Keratinocyte (primary cell): Measurements from ENCODE around the gene TUFT1. TPM values are rescaled to one million over a fixed set of nuclear protein-coding genes. Genes with fewer than 3 reads are reported as not detected.

ENCODE experiments used
- DNase-seq: peaks from one replicate; pipeline ENCODE4 v3.0.0-alpha.2; 2011; ENCODE audit warnings: low read depth, missing footprints, low spot score
- FAIRE-seq: peaks from 2 replicates; lab custom pipeline; 2011; peaks lifted over from hg19 to GRCh38; lab: Jason Lieb, UNC
- H2AFZ ChIP-seq: 2 replicates; pipeline ENCODE4 v1.6.0; 2012; ENCODE audit warnings: low read length, control low read depth, inconsistent platforms; ENCODE audit not compliant: control insufficient read depth
- H3K27ac ChIP-seq: 2 replicates; pipeline ENCODE4 v1.5.1; 2011; ENCODE audit warnings: low read length; ENCODE audit not compliant: control insufficient read depth, insufficient read depth
- H3K27me3 ChIP-seq: 3 replicates; pipeline ENCODE4 v1.6.0; 2011; ENCODE audit warnings: low read length; ENCODE audit not compliant: control insufficient read depth, insufficient read depth; ENCODE audit errors: extremely low read depth
- H3K36me3 ChIP-seq, 2 experiments: 2 replicates in 1 of 2; 3 replicates in 1 of 2; pipeline ENCODE4 v1.5.1; 2011; ENCODE audit warnings: low read length in 2 of 2, mild to moderate bottlenecking in 1 of 2; ENCODE audit not compliant: control insufficient read depth in 2 of 2, insufficient read depth in 2 of 2; ENCODE audit errors: extremely low read depth in 1 of 2
- H3K4me1 ChIP-seq: 3 replicates; pipeline ENCODE4 v1.5.1; 2011; ENCODE audit warnings: low read length; ENCODE audit not compliant: control insufficient read depth, insufficient read depth; ENCODE audit errors: extremely low read depth
- H3K4me2 ChIP-seq: 3 replicates; pipeline ENCODE4 v1.6.0; 2011; ENCODE audit warnings: low read depth, low read length; ENCODE audit not compliant: control insufficient read depth, insufficient read depth; ENCODE audit errors: extremely low read depth
- H3K4me3 ChIP-seq, 3 experiments: fragments of 200-600 bp in 1 of 3; sonication (generic) in 1 of 3; 2 replicates in 2 of 3; 3 replicates in 1 of 3; pipeline ENCODE4 v1.5.1; 2011 to 2016; ENCODE audit warnings: low read length in 3 of 3, mild to moderate bottlenecking in 3 of 3, control low read depth in 2 of 3, inconsistent platforms in 1 of 3, low read depth in 1 of 3, mixed read lengths in 1 of 3, mixed run types in 1 of 3, moderate library complexity in 1 of 3; ENCODE audit not compliant: control insufficient read depth in 2 of 3, insufficient read depth in 2 of 3; ENCODE audit errors: extremely low read depth in 1 of 3
- H3K79me2 ChIP-seq: 2 replicates; pipeline ENCODE4 v1.6.0; 2012; ENCODE audit warnings: low read length; ENCODE audit not compliant: control insufficient read depth, insufficient read depth
- H3K9ac ChIP-seq: 3 replicates; pipeline ENCODE4 v1.6.0; 2011; ENCODE audit warnings: low read length; ENCODE audit not compliant: control insufficient read depth, insufficient read depth; ENCODE audit errors: extremely low read depth
- H3K9me1 ChIP-seq: 3 replicates; pipeline ENCODE4 v1.6.0; 2011; ENCODE audit warnings: low read length; ENCODE audit not compliant: control insufficient read depth, insufficient read depth; ENCODE audit errors: extremely low read depth
- H3K9me3 ChIP-seq: 2 replicates; pipeline ENCODE4 v1.5.1; 2012; ENCODE audit warnings: low read depth, low read length; ENCODE audit not compliant: control insufficient read depth
- H4K20me1 ChIP-seq: 3 replicates; pipeline ENCODE4 v1.6.0; 2011; ENCODE audit warnings: low read length; ENCODE audit not compliant: control insufficient read depth, insufficient read depth; ENCODE audit errors: extremely low read depth
- EZH2 ChIP-seq: IDR thresholded peaks from one replicate; pipeline ENCODE4 v1.6.1; 2012; ENCODE audit warnings: inconsistent platforms, mild to moderate bottlenecking, low read length, moderate library complexity
- dilution Hi-C: fragments of 300-500 bp; cut with MboI; formaldehyde crosslinking; loops from one replicate; pipeline ENCODE4 v1.7.0; 2020; ENCODE audit warnings: low sequenced_read_pairs; ENCODE audit not compliant: extremely low pct_ligation_motif_present
- polyA plus RNA-seq, 5 experiments: library from polyadenylated mRNA; depleted of rRNA in 3 of 5; stranded (reverse) in 3 of 5; stranded (forward) in 1 of 5; unstranded in 1 of 5; fragments of >200 nt; gene quantifications; 1 replicate in 1 of 5; 2 replicates in 3 of 5; 3 replicates in 1 of 5; pipeline versions ENCODE4 v1.2.1 to v1.2.3, GENCODE V29; 2011 to 2012; ENCODE audit warnings: missing spikeins in 2 of 5, low read depth in 1 of 5, low replicate concordance in 1 of 5
- TF ChIP-seq, protein P1 (sequence below), 3 experiments: IDR thresholded peaks in 1 of 3; conservative IDR thresholded peaks in 1 of 3; optimal IDR thresholded peaks in 1 of 3; 2 replicates in 2 of 3; 3 replicates in 1 of 3; pipeline versions ENCODE3 to v1.5.1; 2011; ENCODE audit warnings: low read length in 3 of 3, mild to moderate bottlenecking in 3 of 3, moderate library complexity in 2 of 3, control low read depth in 1 of 3, inconsistent platforms in 1 of 3; ENCODE audit not compliant: insufficient read depth in 2 of 3; ENCODE audit errors: extremely low read depth in 1 of 3

Gene TUFT1
- polyA plus RNA-seq, 1 donor (not counting 4 experiments of a cell fraction or from before 2014, with no cell fraction given), result 70.0 TPM

GRCh38 chr1:151509350-151510019 lies 30.6 kb upstream of the TUFT1 start:
- no peak overlapping the region for H3K9ac ChIP-seq
- H3K9me1 ChIP-seq, result no peaks in the 10 kb centered on the region
- H3K27ac ChIP-seq, result no peak overlapping the region
- DNase-seq (no peak), FAIRE-seq (no peak)
- H3K27me3 ChIP-seq, result no peaks in the 10 kb centered on the region
- no peaks in the 10 kb centered on the region for H3K36me3 ChIP-seq
- H3K79me2 ChIP-seq, result no peaks in the 10 kb centered on the region
- peaks cover 37% of the 10 kb centered on the region for H3K4me1 ChIP-seq
- dilution Hi-C loops, result no loop called here
- H2AFZ ChIP-seq, result no peak overlapping the region
- H4K20me1 ChIP-seq, result no peaks in the 10 kb centered on the region
- no peaks in the 10 kb centered on the region for H3K9me3 ChIP-seq
- TF ChIP-seq, protein P1, sequence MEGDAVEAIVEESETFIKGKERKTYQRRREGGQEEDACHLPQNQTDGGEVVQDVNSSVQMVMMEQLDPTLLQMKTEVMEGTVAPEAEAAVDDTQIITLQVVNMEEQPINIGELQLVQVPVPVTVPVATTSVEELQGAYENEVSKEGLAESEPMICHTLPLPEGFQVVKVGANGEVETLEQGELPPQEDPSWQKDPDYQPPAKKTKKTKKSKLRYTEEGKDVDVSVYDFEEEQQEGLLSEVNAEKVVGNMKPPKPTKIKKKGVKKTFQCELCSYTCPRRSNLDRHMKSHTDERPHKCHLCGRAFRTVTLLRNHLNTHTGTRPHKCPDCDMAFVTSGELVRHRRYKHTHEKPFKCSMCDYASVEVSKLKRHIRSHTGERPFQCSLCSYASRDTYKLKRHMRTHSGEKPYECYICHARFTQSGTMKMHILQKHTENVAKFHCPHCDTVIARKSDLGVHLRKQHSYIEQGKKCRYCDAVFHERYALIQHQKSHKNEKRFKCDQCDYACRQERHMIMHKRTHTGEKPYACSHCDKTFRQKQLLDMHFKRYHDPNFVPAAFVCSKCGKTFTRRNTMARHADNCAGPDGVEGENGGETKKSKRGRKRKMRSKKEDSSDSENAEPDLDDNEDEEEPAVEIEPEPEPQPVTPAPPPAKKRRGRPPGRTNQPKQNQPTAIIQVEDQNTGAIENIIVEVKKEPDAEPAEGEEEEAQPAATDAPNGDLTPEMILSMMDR (optimal IDR thresholded peaks at IDR 0.05 in 1 of 3, IDR thresholded peaks at IDR 0.05 in 1 of 3, conservative IDR thresholded peaks at IDR 0.05 in 1 of 3; ENCODE audit: extremely low read depth in 1 of 3, insufficient read depth in 2 of 3, low read length in 3 of 3), result no peak
- TF ChIP-seq EZH2, result no peak
- no peak overlapping the region for H3K4me2 ChIP-seq
- no peak overlapping the region for H3K4me3 ChIP-seq

DNA sequence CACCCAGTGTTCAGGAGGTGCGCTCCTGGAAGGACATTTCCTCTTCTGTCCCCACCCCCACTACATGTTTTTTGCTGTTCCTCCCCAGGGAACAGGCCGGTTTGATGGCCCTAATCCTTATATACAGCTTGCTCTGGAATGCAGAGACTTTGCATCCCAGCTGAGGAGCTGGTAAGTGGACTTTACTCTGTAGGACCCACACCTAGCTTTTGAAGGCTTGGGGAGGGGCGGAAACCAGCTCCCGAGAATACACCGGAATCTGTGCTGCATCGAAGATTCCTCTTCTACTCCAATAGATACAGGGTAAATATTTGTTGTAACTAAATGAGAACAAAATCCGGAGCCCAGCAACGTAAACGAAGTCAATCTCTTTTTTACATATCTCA lies 30.1 kb upstream of the TUFT1 start:
- no peak for FAIRE-seq
- no peak overlapping the region for H3K27ac ChIP-seq
- dilution Hi-C loops, result no loop called here
- no peaks in the 10 kb centered on the region for H3K79me2 ChIP-seq
- H4K20me1 ChIP-seq, result no peaks in the 10 kb centered on the region
- H3K27me3 ChIP-seq, result no peaks in the 10 kb centered on the region
- H3K4me1 ChIP-seq, result peaks cover 38% of the 10 kb centered on the region
- H3K4me3 ChIP-seq, result no peak overlapping the region
- no peak overlapping the region for H3K9ac ChIP-seq
- no peak for DNase-seq
- no peak for TF ChIP-seq EZH2
- TF ChIP-seq, protein P1 (optimal IDR thresholded peaks at IDR 0.05 in 1 of 3, IDR thresholded peaks at IDR 0.05 in 1 of 3, conservative IDR thresholded peaks at IDR 0.05 in 1 of 3; ENCODE audit: extremely low read depth in 1 of 3, insufficient read depth in 2 of 3, low read length in 3 of 3), result no peak
- peak overlapping the region; percentile 95 for H3K4me2 ChIP-seq
- H3K9me3 ChIP-seq, result no peaks in the 10 kb centered on the region
- H3K9me1 ChIP-seq, result no peaks in the 10 kb centered on the region
- no peak overlapping the region for H2AFZ ChIP-seq
- no peaks in the 10 kb centered on the region for H3K36me3 ChIP-seq
